ENCODE measurements around the gene SSH2.

The SSH2 gene

GRCh38 chr17:29633886-29634285 lies 296.1 kb downstream of the SSH2 start (continued):
- TF ChIP-seq BCL6B (tag by site-specific recombination; IDR thresholded peaks at IDR 0.05): no peak
- no peak for TF ChIP-seq KLF1 (tag by site-specific recombination; IDR thresholded peaks at IDR 0.05)
- no peak for TF ChIP-seq ZNF398 (tag by site-specific recombination; IDR thresholded peaks at IDR 0.05)
- no peak for TF ChIP-seq ZNF18 (tag by site-specific recombination; IDR thresholded peaks at IDR 0.05)
- TF ChIP-seq YY2 (tag by site-specific recombination; IDR thresholded peaks at IDR 0.05): no peak
- no peak for TF ChIP-seq ZNF670 (tag by site-specific recombination; IDR thresholded peaks at IDR 0.05; ENCODE audit: low read depth)
- TF ChIP-seq PRDM2 (tag by site-specific recombination; IDR thresholded peaks at IDR 0.05; ENCODE audit: borderline replicate concordance): no peak
- no peak for TF ChIP-seq ZNF366 (tag by site-specific recombination; conservative IDR thresholded peaks at IDR 0.05)

- H3K9me3 ChIP-seq (ENCODE audit: control insufficient read depth, insufficient read depth, low read depth, low read length): no peaks in the 10 kb centered on the region
- TF ChIP-seq ZNF202 (tag by site-specific recombination; IDR thresholded peaks at IDR 0.05; ENCODE audit: borderline replicate concordance): no peak
- no peak for TF ChIP-seq ZNF362 (tag by site-specific recombination; IDR thresholded peaks at IDR 0.05)
- TF ChIP-seq IKZF3 (tag by site-specific recombination; IDR thresholded peaks at IDR 0.05): no peak
- TF ChIP-seq KLF9 (tag by site-specific recombination; IDR thresholded peaks at IDR 0.05; ENCODE audit: low read depth): no peak
- TF ChIP-seq ZSCAN16 (tag by site-specific recombination; IDR thresholded peaks at IDR 0.05): no peak
- TF ChIP-seq ZNF335 (tag by site-specific recombination; conservative IDR thresholded peaks at IDR 0.05): no peak
- H3K4me3 ChIP-seq (ENCODE audit: low read depth, low read length): no peak overlapping the region
- CTCF ChIA-PET: interaction anchor here (1.1 kb wide), 1 partner anchor 8 kb away, joined by 3 read pairs; no protein-coding TSS in a partner anchor
- H3K4me1 ChIP-seq (ENCODE audit: control insufficient read depth, insufficient read depth, low read length): no peaks in the 10 kb centered on the region
- H3K27ac ChIP-seq (ENCODE audit: extremely low read depth, low read depth, low read length): no peak overlapping the region
- H3K36me3 ChIP-seq (ENCODE audit: control insufficient read depth in 2 of 2, insufficient read depth in 1 of 2, low read length in 2 of 2): peaks cover 6 to 35% of the 10 kb centered on the region in 2 experiments
- POLR2A ChIA-PET: interaction anchor here (0.5 kb wide), 1 partner anchor 301 kb away, joined by 3 read pairs; no protein-coding TSS in a partner anchor
These were observed 299.3 kb downstream of the SSH2 start for GRCh38 chr17:29630630-29631193.

Data from HEK293 (cell line).